CMK (cell line): ENCODE measurements around the gene NKD1.

Source experiments
- DNase-seq: peaks from one replicate; pipeline ENCODE4 v3.0.0-alpha.2; 2010; ENCODE audit warnings: low read depth

Gene NKD1

GRCh38 chr16:50558913-50559312 lies 10.7 kb downstream of the NKD1 start:
- DNase-seq, result no peak

DNA sequence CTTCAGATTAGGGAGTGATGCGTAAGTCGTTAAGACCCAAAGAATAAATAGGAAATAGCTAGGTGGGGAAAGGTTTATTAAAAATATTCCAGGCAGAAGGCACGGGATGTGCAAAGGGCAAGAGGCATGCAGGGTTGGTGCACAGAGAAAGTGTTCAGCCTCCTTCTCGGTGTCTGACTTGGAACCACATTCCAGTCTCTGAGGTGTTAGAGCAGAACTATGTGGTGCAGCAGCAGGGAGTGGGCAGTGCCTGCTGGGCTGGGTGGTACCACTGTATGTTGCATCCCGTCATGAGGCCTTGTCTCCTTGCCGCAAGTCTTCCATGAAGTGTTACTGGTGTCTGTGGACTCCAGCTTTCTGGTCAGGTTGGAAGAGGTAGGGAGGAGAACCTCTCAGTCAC lies 11.1 kb downstream of the NKD1 start:
- no peak for DNase-seq

GRCh38 chr16:50559804-50560514 lies 11.8 kb downstream of the NKD1 start:
- no peak for DNase-seq

GRCh38 chr16:50560903-50561863 lies 13.0 kb downstream of the NKD1 start:
- no peak for DNase-seq

DNA sequence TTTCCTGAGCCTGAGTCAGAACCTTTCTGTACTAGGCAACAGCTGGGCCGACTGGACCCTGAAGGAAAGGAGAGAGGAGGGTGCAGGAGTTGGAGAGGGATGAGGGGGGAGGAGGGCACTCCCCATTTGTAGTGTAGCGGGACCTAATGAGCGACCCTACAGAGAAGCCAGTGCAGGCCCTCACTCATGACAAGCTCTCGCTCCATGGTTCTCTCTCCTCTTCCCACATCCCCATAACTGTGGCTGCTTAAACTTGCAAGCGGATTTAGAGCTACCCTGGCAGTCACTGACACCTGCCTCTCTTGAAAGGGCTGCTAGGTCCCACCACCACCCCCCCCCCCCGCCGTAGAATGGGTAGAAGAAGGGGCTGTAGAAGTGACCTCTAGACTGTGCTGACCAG lies 14.5 kb downstream of the NKD1 start:
- no peak for DNase-seq

DNA sequence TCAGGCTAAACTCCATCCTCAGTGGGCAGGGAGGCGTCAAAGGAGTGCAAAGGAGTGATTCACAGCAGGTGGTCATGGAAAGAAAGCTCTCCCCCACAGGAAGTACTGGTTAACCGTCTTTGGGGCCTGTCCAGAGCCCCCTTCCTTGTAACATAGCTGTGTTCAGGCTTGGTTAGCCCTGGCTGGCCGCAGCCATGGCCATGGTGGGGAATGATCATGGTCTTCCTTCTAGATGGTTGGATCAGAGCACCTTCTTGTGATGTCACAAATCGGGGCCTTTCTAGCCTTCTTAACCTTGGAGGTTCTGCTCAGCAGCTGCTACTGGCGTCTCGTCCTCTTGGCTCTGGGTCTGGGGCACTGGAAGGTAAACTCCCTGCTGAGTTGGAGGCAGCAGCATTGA lies 15.8 kb downstream of the NKD1 start:
- no peak for DNase-seq

DNA sequence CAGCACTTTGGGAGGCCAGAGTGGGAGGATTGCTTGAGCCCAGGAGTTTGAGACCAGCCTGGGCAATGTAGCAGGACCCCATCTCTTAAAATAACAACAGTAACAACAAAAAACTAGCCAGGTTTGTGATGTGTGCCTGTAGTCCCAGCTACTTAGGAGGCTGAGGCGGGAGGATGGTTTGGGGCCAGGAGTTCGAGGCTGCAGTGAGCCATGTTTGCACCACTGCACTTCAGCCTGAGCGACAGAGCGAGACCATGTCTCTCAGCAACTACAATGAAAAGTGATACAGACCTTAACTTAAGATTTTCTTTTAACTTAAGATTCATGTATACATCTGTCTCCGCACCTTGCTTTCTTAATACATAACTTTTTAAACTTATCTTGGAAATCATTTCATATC lies 17.2 kb downstream of the NKD1 start:
- DNase-seq, result no peak

- no peak for DNase-seq
These were observed 18.1 kb downstream of the NKD1 start for GRCh38 chr16:50566014-50566962.

DNA sequence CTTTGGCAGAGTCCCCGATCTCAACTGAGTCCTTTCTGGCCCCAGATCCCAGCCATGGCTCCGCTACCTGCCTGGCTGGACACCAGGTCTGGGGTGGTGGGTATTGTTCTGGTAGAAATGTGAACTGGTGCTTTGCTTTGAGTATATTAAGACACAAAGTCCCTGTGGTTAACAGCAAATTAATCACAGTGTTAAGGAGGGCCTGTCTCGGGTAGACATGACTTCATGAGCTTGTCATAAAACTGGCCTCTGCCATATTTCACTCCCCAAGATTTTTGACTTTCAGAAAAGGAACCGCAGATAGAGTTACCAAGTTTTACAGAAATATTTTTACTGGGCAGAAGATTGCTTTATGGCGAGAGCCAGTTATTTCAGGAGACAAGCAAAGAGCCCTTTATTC lies 19.5 kb downstream of the NKD1 start:
- DNase-seq, result no peak

DNA sequence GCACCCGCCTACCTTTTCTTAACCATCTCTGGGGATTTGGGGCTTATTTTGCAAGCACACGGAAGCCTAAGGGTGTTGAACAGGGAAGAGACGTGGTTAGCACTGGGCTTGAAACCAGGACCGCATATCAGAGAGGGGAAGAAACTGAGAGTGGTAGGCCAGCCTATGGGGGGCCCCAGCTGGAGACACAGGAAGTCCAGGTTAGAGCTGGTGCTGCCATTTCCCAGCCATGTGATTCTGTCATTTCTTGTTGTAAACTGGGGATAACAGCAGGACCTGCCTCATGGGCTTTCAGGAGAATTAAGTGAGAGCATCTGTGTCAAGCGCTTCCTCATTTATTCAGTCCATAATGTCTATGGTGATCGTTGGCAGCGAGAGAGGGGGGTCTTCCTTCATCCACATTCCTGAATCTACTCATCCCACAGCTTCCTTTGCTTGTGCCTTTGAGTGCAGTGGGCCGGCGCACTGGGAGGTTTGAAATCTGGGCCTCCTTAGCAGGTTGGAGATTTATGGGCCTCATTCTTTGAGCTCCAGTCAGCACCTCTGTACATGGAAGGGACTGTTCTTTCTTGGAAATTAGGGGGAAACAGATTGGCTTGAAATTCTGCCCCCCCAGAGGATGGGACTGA lies 20.1 kb downstream of the NKD1 start:
- DNase-seq, result no peak

DNA sequence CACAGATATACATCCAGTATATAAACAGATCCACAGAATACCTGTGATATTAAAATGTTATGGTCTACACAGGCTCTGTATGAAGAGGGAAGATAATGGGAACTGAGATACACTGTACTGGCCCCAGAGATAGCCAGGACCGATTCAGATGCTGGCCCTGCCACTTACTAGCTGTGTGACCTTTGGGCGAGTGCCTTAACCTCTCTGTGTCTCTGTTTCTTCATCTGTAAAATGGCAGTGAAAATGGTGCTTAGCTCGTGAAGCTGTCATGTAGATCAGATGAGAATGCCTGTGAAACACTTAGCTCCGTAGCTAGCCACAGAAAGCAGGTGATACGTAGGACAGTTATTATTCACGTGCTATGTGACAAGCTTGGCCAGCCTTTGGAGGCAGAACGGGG lies 22.2 kb downstream of the NKD1 start:
- DNase-seq, result no peak

- no peak for DNase-seq
These were observed 22.8 kb downstream of the NKD1 start for GRCh38 chr16:50570808-50571598.

DNA sequence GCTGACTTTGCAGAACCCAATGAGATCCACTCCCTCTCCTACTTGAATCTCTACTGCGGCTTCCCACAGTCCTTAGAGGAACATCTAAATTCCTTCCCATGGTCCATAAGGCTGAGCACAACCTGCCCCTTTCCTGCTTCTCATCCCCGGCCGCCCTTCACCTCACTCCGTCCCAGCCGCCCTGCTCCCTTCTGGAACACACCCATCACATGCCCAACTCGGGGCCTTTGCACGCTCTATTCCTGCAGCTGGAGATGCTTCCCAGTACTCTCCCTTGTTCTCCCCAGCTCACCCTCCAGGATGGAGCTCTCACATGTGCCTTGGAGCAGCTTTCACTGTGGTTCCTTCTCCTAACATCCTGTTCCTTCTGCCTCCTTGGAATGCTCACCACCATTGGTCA lies 23.6 kb downstream of the NKD1 start:
- DNase-seq, result no peak

DNA sequence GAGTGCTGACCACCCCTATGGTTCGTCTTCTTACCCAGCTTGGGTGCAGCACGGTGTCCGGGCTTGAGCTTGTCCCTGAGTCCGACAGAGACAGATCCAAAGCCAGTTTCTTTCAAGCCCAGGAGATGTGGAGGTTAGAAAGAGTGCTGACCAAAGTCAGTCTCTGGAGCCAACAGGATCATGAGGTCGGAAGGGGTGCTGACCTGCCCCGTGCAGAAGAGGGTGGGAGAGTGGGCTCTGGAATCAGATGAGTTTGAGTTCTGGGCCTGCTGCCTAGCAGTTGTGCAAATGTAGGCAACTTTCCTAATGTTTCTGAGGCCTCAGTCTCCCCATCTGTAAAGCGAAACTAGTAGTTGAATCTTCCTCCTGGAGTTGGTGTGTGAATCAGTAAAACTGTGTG lies 24.5 kb downstream of the NKD1 start:
- no peak for DNase-seq

DNA sequence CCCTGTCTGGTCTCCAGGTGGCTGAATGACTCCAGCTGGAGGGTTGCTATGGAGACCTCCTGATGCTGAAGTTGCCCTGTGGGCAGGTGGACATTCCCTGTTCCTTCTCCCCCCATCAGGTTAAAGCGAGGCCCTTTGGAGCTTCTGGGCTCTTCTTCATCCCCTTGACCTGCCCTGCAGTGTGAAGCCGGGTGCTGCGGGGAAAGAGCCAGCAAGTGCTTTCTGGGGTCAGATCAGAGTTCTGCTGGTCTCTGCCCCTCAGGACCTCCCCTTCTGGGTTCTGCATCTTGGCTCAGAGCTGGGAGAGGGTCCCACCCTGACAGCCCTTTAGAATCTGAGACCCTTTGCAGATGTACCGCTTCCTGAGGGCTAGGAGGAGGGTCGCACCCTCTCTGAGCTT lies 25.1 kb downstream of the NKD1 start:
- no peak for DNase-seq

DNA sequence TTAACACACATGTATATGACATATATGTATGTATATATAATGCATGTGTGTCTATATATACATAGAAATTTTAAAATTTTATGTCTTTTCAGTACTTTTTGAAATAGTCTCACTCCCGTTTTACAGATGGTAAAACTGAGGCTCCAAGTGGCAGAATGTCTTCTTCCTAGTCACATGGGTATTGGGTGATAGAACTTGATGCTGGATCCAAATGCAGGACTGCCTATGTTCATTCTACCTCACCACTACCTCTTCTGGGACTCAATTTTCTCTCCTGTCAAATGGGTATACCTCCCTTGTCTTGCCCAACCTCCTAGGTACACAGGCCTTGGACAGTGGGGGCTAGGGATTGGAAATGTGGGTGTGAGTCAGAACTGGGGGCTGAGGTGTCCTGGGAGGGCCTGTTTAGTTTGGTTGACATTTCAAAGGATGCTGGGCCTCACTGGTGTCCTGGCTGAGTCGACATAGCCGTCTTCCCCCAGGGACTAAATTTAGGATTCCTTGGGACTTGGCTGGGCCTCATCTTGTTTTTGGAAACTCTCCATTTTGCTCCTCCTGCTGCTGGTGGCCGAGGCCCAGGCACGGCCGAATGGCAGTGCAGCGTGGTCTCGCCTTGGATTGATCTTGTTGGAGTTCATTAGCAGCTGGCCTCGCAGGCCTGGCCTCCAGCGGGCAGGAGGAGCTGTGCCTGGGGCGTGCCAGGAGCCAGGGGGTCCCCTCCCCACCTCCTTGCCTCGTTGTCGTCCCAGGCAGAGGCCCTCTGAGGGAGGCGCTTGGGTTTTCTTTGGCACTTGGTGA lies 25.9 kb downstream of the NKD1 start:
- no peak for DNase-seq

GRCh38 chr16:50574745-50575136 lies 26.5 kb downstream of the NKD1 start:
- no peak for DNase-seq

GRCh38 chr16:50575743-50576142 lies 27.5 kb downstream of the NKD1 start:
- no peak for DNase-seq

- no peak for DNase-seq
These were observed 28.4 kb downstream of the NKD1 start for GRCh38 chr16:50576403-50577113.
